Neuron (in vitro differentiated cells): Measurements from ENCODE around the gene RNF7.
"Not testable (repeated sequence)": the region's sequence is repeated elsewhere in the genome, so short reads cannot be mapped to it uniquely, and the experiment has no call there.

Source experiments
- H2AFZ ChIP-seq: one replicate; pipeline ENCODE4 v1.6.1; 2013; ENCODE audit warnings: low read depth, mild to moderate bottlenecking, inconsistent platforms, low read length, moderate library complexity
- H3K27me3 ChIP-seq: one replicate; pipeline ENCODE4 v1.6.1; 2013; ENCODE audit warnings: low read length; ENCODE audit not compliant: insufficient read depth
- H3K36me3 ChIP-seq: one replicate; pipeline ENCODE4 v1.6.1; 2013; ENCODE audit warnings: low read length; ENCODE audit not compliant: insufficient read depth
- H3K4me1 ChIP-seq: one replicate; pipeline ENCODE4 v1.6.1; 2013; ENCODE audit warnings: low read length; ENCODE audit not compliant: insufficient read depth
- H3K4me3 ChIP-seq: 2 replicates; pipeline ENCODE4 v1.5.1; 2013; ENCODE audit warnings: mild to moderate bottlenecking, low read length, moderate library complexity
- H3K9me3 ChIP-seq: one replicate; pipeline ENCODE4 v1.6.1; 2013; ENCODE audit warnings: low read length

The RNF7 gene

GRCh38 chr3:141738022-141738890, at the start of gene RNF7:
TSS of gene RNF7 (plus strand) at chr3:141738298. CDS start at chr3:141738342, 44 bp downstream.
- Histone ChIP-seq H2AFZ (peak within 1 kb of the TSS; percentile 75), H3K27me3 (no peaks in the 10 kb centered on the region), H3K4me1 (peaks cover 18% of the 10 kb centered on the region), H3K36me3 (peaks cover 9% of the 10 kb centered on the region), H3K9me3 (no peaks in the 10 kb centered on the region), H3K4me3 (peak within 1 kb of the TSS; percentile 77)

- Histone ChIP-seq H3K9me3 (no peaks in the 10 kb centered on the region), H3K4me1 (no peaks in the 10 kb centered on the region), H2AFZ (no peak overlapping the region), H3K36me3 (no peaks in the 10 kb centered on the region), H3K4me3 (no peak overlapping the region), H3K27me3 (peaks cover 4% of the 10 kb centered on the region)
Measured at GRCh38 chr3:141690431-141691072, 47.5 kb upstream of the RNF7 start.

GRCh38 chr3:141691471-141691870, 46.6 kb upstream of the RNF7 start:
- not testable (repeated sequence) for H3K36me3 ChIP-seq, H3K9me3 ChIP-seq, H3K4me1 ChIP-seq, H3K4me3 ChIP-seq, H2AFZ ChIP-seq, H3K27me3 ChIP-seq

GRCh38 chr3:141692973-141693372, 45.1 kb upstream of the RNF7 start:
- H3K36me3 ChIP-seq, H3K4me3 ChIP-seq, H3K9me3 ChIP-seq, H3K4me1 ChIP-seq, H2AFZ ChIP-seq, H3K27me3 ChIP-seq: not testable (repeated sequence)

GRCh38 chr3:141699324-141699723, 38.8 kb upstream of the RNF7 start:
- H2AFZ ChIP-seq: no peak overlapping the region
- no peaks in the 10 kb centered on the region for H3K4me1 ChIP-seq
- H3K9me3 ChIP-seq: no peaks in the 10 kb centered on the region
- H3K27me3 ChIP-seq: peaks cover 12% of the 10 kb centered on the region
- no peak overlapping the region for H3K4me3 ChIP-seq
- H3K36me3 ChIP-seq: no peaks in the 10 kb centered on the region

- H3K4me3 ChIP-seq: no peak overlapping the region
- H3K36me3 ChIP-seq: no peaks in the 10 kb centered on the region
- H3K9me3 ChIP-seq: no peaks in the 10 kb centered on the region
- H2AFZ ChIP-seq: no peak overlapping the region
- peaks cover 9% of the 10 kb centered on the region for H3K27me3 ChIP-seq
- no peaks in the 10 kb centered on the region for H3K4me1 ChIP-seq
Measured at GRCh38 chr3:141699897-141700296, 38.2 kb upstream of the RNF7 start.

- H3K4me1 ChIP-seq, H3K9me3 ChIP-seq, H2AFZ ChIP-seq, H3K27me3 ChIP-seq, H3K4me3 ChIP-seq, H3K36me3 ChIP-seq: not testable (repeated sequence)
Measured at GRCh38 chr3:141703367-141703766, 34.7 kb upstream of the RNF7 start.

GRCh38 chr3:141707741-141708203, 30.3 kb upstream of the RNF7 start:
- H2AFZ ChIP-seq: no peak overlapping the region
- H3K27me3 ChIP-seq: peaks cover 3% of the 10 kb centered on the region
- H3K36me3 ChIP-seq: no peaks in the 10 kb centered on the region
- H3K4me1 ChIP-seq: peaks cover 9% of the 10 kb centered on the region
- no peaks in the 10 kb centered on the region for H3K9me3 ChIP-seq
- no peak overlapping the region for H3K4me3 ChIP-seq

GRCh38 chr3:141708367-141708766, 29.7 kb upstream of the RNF7 start:
- H3K4me1 ChIP-seq: peaks cover 10% of the 10 kb centered on the region
- no peaks in the 10 kb centered on the region for H3K36me3 ChIP-seq
- no peak overlapping the region for H3K4me3 ChIP-seq
- peaks cover 3% of the 10 kb centered on the region for H3K27me3 ChIP-seq
- H3K9me3 ChIP-seq: no peaks in the 10 kb centered on the region
- H2AFZ ChIP-seq: no peak overlapping the region

GRCh38 chr3:141709126-141709770, 28.9 kb upstream of the RNF7 start:
- Histone ChIP-seq H3K36me3 (no peaks in the 10 kb centered on the region), H2AFZ (no peak overlapping the region), H3K27me3 (peaks cover 3% of the 10 kb centered on the region), H3K9me3 (no peaks in the 10 kb centered on the region), H3K4me1 (peaks cover 10% of the 10 kb centered on the region), H3K4me3 (no peak overlapping the region)

- Histone ChIP-seq H3K27me3 (peaks cover 3% of the 10 kb centered on the region), H3K9me3 (peaks cover 1% of the 10 kb centered on the region), H3K4me3 (no peak overlapping the region), H2AFZ (no peak overlapping the region), H3K36me3 (no peaks in the 10 kb centered on the region), H3K4me1 (peaks cover 10% of the 10 kb centered on the region)
Measured at GRCh38 chr3:141710121-141710520, 28.0 kb upstream of the RNF7 start.

GRCh38 chr3:141710888-141711616, 27.0 kb upstream of the RNF7 start:
- Histone ChIP-seq H3K4me1 (peaks cover 10% of the 10 kb centered on the region), H3K36me3 (no peaks in the 10 kb centered on the region), H3K9me3 (peaks cover 2% of the 10 kb centered on the region), H3K4me3 (no peak overlapping the region), H2AFZ (no peak overlapping the region), H3K27me3 (peaks cover 3% of the 10 kb centered on the region)

GRCh38 chr3:141714671-141715070, 23.4 kb upstream of the RNF7 start:
- H3K36me3 ChIP-seq: no peaks in the 10 kb centered on the region
- peaks cover 2% of the 10 kb centered on the region for H3K9me3 ChIP-seq
- no peak overlapping the region for H2AFZ ChIP-seq
- peaks cover 10% of the 10 kb centered on the region for H3K4me1 ChIP-seq
- H3K4me3 ChIP-seq: no peak overlapping the region
- peaks cover 3% of the 10 kb centered on the region for H3K27me3 ChIP-seq
